A549 (cell line): ENCODE data around the gene TRIM10.

Source experiments
- ATOH8 ChIP-seq: fragments of 250-450 bp; sonication (Bioruptor Pico); IDR thresholded peaks from 2 replicates; pipeline ENCODE4 v1.5.0; 2020; ENCODE audit warnings: low read depth, mild to moderate bottlenecking, moderate library complexity
- CTCF ChIP-seq: fragments of >200 bp; sonication (Bioruptor Twin); formaldehyde crosslinking; IDR thresholded peaks from 3 replicates; pipeline ENCODE4 v1.5.1; 2016
- GATA3 ChIP-seq: IDR thresholded peaks from 2 replicates; pipeline ENCODE4 v1.6.1; 2012; ENCODE audit warnings: borderline replicate concordance
- MAZ ChIP-seq: fragments of 150-350 bp; IDR thresholded peaks from 2 replicates; pipeline ENCODE4 v1.6.1; 2014; ENCODE audit warnings: antibody characterized with exemption, low read depth, low read length, borderline replicate concordance
- PBX3 ChIP-seq: IDR thresholded peaks from 2 replicates; pipeline ENCODE4 v1.6.1; 2012
- POLR2A ChIP-seq: IDR thresholded peaks from 2 replicates; pipeline ENCODE4 v1.6.1; 2012; ENCODE audit warnings: mild to moderate bottlenecking, low read length
- RFX5 ChIP-seq: fragments of 450-650 bp; IDR thresholded peaks from 2 replicates; pipeline ENCODE4 v1.7.1; 2014; ENCODE audit warnings: antibody characterized with exemption, mild to moderate bottlenecking, moderate library complexity
- SMC3 ChIP-seq: fragments of >200 bp; sonication (Bioruptor Twin); formaldehyde crosslinking; IDR thresholded peaks from 3 replicates; pipeline ENCODE4 v1.6.1; 2018; ENCODE audit warnings: inconsistent platforms

GRCh38 chr6:30102414-30102969, 58.5 kb downstream of the TRIM10 start:
- no peak for TF ChIP-seq MAZ
- no peak for TF ChIP-seq SMC3
- no peak for TF ChIP-seq CTCF
- TF ChIP-seq POLR2A: no peak
- no peak for TF ChIP-seq RFX5
- no peak for TF ChIP-seq GATA3
- TF ChIP-seq ATOH8 (CRISPR knock-in tag): no peak
- TF ChIP-seq PBX3: no peak
